Measurements from ENCODE around the gene GARIN1A.

Gene GARIN1A

DNA sequence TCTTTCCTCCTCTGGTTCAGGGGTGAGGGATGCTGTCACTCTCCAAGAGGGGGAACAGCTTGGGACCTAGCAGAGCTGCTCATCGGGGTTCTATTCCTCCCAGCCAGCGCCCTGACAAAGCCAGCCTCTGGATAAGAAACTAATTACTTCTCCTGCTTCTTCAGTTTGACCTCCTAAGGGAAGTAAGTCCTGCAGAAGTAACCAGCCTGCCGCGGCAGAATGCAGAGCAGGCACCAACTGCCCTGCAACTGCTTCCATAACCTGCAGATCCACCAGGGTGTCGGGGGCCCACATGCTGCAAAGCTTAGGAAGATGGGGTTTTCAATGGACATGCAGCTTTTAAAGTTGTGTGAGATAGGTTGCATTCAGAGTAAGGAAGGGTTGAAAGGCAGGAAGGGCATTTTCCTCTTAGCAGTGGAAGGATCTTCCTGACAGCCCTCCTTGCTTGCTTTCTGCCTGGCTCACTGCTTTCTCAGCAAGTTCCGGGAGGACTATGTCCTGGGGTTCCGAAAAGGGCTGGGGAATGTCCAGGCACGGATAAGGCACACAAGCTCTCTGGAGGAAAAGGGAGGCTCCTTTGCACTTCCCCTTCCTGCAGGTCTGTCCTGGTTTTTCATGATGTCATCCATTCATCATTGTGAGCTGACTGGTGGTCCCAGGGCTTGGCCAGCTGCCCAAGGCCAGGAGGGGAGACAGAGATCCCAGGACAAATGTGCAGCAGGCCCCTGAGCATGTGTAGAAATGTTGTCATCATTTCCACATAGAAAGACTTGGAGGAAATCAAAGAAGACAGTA, 42.8 kb downstream of the GARIN1A start:
- DNase-seq, result no peak

DNA sequence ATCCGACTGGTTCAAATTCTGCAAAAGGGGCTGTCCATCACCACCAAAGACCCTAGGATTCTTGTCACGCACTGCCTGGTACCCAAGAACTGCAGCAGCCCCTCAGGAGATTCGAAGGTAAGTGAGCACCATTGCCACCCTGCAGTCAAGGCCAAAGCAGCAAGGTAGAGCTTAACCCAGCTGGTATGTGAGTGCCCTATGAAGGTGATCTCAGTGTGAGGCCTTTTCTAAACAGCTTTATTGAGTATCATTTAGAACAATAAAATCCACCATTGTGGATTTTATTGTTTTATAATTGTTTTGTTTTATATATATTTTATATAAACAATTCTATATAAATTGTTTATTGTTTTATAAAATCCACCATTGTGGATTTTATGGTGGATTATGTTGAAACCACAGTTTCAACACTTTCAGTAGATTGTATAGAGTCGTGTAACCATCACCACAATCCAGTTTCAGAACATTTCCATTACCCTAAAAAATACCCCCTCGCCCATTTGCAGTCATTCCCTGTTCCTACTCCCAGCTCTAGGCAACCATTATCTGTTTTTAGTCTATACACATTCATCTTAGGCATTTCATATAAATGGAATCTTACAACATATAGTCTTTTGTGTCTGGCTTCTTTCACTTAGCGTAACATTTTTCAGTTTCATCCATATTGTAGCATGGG, 47.0 kb downstream of the GARIN1A start:
- DNase-seq, result no peak

DNA sequence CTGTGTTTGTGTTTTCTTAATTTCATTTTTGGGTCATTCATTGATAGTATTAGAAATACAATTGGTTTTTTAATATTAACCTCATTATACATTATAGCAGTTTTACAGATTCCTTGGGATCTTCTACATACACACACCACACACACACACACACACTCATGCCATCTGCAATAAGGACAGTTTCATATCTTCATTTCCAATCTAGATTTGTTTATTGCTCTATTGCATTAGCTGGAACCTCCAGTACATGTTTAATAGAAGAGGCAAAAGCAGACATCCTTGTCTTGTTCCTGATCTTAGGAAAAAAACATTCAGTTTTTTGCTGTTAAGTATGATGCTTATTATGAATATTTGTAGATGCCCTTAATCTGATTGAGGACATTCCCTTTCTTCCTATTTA, 49.3 kb downstream of the GARIN1A start:
- no peak for DNase-seq
